ENCODE data around the gene ANKMY2.

DNA sequence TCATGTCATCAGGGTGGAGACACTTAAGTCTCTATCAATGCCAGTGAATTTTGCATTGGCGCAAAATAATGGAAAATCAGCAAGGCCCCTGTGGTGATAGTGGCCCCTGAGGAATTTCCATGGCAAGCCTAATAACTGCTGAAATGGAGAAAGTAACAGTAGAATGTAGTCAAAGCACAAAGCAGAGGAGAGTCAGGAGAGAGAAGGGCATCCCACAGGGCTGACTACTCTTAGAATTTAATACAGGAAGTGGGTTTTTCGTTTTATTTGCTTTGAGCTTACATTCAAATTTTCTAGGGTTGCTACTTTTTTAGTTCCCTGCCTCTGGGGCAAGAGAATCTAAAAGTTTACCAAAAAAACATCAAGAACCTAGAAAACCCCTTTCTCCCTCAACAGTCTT is 39.4 kb upstream of the ANKMY2 start:
- TF ChIP-seq, protein P1, sequence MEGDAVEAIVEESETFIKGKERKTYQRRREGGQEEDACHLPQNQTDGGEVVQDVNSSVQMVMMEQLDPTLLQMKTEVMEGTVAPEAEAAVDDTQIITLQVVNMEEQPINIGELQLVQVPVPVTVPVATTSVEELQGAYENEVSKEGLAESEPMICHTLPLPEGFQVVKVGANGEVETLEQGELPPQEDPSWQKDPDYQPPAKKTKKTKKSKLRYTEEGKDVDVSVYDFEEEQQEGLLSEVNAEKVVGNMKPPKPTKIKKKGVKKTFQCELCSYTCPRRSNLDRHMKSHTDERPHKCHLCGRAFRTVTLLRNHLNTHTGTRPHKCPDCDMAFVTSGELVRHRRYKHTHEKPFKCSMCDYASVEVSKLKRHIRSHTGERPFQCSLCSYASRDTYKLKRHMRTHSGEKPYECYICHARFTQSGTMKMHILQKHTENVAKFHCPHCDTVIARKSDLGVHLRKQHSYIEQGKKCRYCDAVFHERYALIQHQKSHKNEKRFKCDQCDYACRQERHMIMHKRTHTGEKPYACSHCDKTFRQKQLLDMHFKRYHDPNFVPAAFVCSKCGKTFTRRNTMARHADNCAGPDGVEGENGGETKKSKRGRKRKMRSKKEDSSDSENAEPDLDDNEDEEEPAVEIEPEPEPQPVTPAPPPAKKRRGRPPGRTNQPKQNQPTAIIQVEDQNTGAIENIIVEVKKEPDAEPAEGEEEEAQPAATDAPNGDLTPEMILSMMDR (IDR thresholded peaks at IDR 0.05), result no peak
- no peak for TF ChIP-seq POLR2A (IDR thresholded peaks at IDR 0.05)
- no peak for TF ChIP-seq EP300 (IDR thresholded peaks at IDR 0.05)

Measured in ovary (tissue), 3 donors.